Smooth muscle cell of the coronary artery (primary cell): ENCODE data around the gene OTULIN. TPM values are rescaled to one million over a fixed set of nuclear protein-coding genes. Genes with fewer than 3 reads are reported as not detected.

Experiments
- total RNA-seq: library from RNA; depleted of rRNA; stranded (reverse); fragments of >200 nt; gene quantifications from 2 replicates; pipeline ENCODE4 v1.2.3, GENCODE V29; 2014; ENCODE audit warnings: low replicate concordance

The OTULIN gene
- 12.4 and 13.7 TPM in 2 replicates for total RNA-seq

DNA sequence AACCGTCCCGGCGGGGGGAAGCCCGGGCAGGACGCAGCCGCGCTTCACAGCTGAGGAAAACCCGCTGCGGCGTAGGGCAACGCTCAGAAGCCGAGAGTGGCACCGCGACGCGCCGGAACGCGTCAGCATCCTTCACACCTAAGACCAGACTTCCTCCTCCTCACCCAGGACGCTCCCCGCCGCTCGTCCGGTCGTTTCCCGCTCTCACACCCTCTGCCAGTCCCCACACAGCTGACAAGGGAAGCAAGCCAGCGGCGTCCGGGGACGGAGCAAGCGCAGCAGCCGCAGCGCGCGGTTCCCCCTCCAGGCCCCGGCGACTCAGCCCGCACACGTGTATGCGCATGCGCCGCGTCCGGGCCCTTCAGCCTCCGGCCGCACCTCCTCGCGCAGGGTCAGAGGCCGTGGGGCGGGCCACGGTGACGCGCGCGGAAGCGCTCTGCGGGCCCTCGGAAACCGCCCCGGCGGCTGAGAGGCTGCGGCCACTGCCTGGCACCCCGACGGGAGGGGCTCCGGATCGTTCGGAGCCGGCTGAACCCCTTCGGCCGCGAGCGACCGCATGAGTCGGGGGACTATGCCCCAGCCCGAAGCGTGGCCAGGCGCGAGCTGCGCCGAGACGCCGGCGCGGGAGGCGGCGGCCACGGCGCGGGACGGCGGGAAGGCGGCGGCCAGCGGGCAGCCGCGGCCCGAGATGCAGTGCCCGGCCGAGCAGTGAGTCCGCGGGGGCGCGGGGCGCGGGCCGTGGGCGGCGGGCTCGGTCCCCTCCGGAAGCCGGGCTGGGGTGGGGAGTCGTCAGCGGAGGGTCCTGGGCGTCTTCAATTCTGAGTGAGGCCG, at the start of gene OTULIN:
Gene OTULIN, plus strand, starts transcription at position 449 of the 831 bp plus-strand sequence. Its CDS starts 108 bp downstream, at position 557.

Other genes with a start within 250 kb of the OTULIN start
- under 0.01 and 0.08 TPM in 2 replicates for gene OTULINL, start 82.9 kb upstream of the OTULIN start, total RNA-seq
- gene ANKH, start 207.1 kb downstream of the OTULIN start, total RNA-seq: 14.2 and 14.6 TPM in 2 replicates